ENCODE results near the gene OR52E4. TPM values are rescaled to one million over a fixed set of nuclear protein-coding genes. Genes with fewer than 3 reads are reported as not detected.

The OR52E4 gene
- total RNA-seq, 6 experiments from 2014 or later, result not detected

GRCh38 chr11:5923794-5924193, 43.4 kb downstream of the OR52E4 start:
- no peak for TF ChIP-seq CTCF (IDR thresholded peaks at IDR 0.05)
- TF ChIP-seq POLR2A (IDR thresholded peaks at IDR 0.05), result no peak
- intact Hi-C loops (cut with DNase I), result no loop called here
- ATAC-seq (no peak), DNase-seq (no peak)
- no peaks in the 10 kb centered on the region for H3K36me3 ChIP-seq
- H3K27ac ChIP-seq, result no peak overlapping the region
- no peak overlapping the region for H3K4me3 ChIP-seq
- H3K9me3 ChIP-seq, result no peaks in the 10 kb centered on the region
- no peaks in the 10 kb centered on the region for H3K4me1 ChIP-seq
- H3K27me3 ChIP-seq, result no peaks in the 10 kb centered on the region

GRCh38 chr11:5928271-5928670, 47.8 kb downstream of the OR52E4 start:
- WGBS (ENCODE audit: insufficient coverage, low coverage, low lambda C conversion rate, missing lambda C conversion rate), result 83% methylated on average over 17 of the region's 17 CpGs
- intact Hi-C loops (cut with DNase I), result no loop called here

GRCh38 chr11:5928811-5929210, 48.4 kb downstream of the OR52E4 start:
- H3K27ac ChIP-seq, result no peak overlapping the region
- no peaks in the 10 kb centered on the region for H3K9me3 ChIP-seq
- H3K36me3 ChIP-seq, result no peaks in the 10 kb centered on the region
- no peaks in the 10 kb centered on the region for H3K27me3 ChIP-seq
- TF ChIP-seq POLR2A (IDR thresholded peaks at IDR 0.05) (no peak), CTCF (IDR thresholded peaks at IDR 0.05) (no peak)
- DNase-seq (no peak), ATAC-seq (no peak)
- no peaks in the 10 kb centered on the region for H3K4me1 ChIP-seq
- no peak overlapping the region for H3K4me3 ChIP-seq
- intact Hi-C loops (cut with DNase I), result no loop called here
- 58% methylated on average over 8 of the region's 15 CpGs for WGBS (ENCODE audit: insufficient coverage, low coverage, low lambda C conversion rate, missing lambda C conversion rate)

More at GRCh38 chr11:5928271-5928670, 47.8 kb downstream of the OR52E4 start:
- Histone ChIP-seq H3K9me3 (no peaks in the 10 kb centered on the region), H3K4me1 (no peaks in the 10 kb centered on the region), H3K36me3 (no peaks in the 10 kb centered on the region), H3K4me3 (no peak overlapping the region), H3K27ac (no peak overlapping the region), H3K27me3 (no peaks in the 10 kb centered on the region)
- ATAC-seq (no peak), DNase-seq (no peak)
- TF ChIP-seq POLR2A (IDR thresholded peaks at IDR 0.05) (no peak), CTCF (IDR thresholded peaks at IDR 0.05) (no peak)

GRCh38 chr11:5929571-5930368, 49.3 kb downstream of the OR52E4 start:
- Histone ChIP-seq H3K36me3 (no peaks in the 10 kb centered on the region), H3K27me3 (no peaks in the 10 kb centered on the region), H3K27ac (no peak overlapping the region), H3K4me3 (no peak overlapping the region), H3K9me3 (no peaks in the 10 kb centered on the region), H3K4me1 (no peaks in the 10 kb centered on the region)
- ATAC-seq (no peak), DNase-seq (no peak)
- 81% methylated on average over 30 of the region's 31 CpGs for WGBS (ENCODE audit: insufficient coverage, low coverage, low lambda C conversion rate, missing lambda C conversion rate)
- no peak for TF ChIP-seq CTCF (IDR thresholded peaks at IDR 0.05)
- no peak for TF ChIP-seq POLR2A (IDR thresholded peaks at IDR 0.05)
- intact Hi-C loops (cut with DNase I), result no loop called here

All from right lobe of liver (tissue), 6 donors.